Fibroblast of pulmonary artery (primary cell): Measurements from ENCODE around the gene INPP4B.

Experiments used
- DNase-seq: peaks from one replicate; pipeline ENCODE4 v3.0.0-alpha.2; 2010; ENCODE audit warnings: low read depth
- H3K4me3 ChIP-seq: replicated peaks from 2 replicates; pipeline ENCODE4 v1.5.1; 2011; ENCODE audit warnings: low read depth, mild to moderate bottlenecking, control low read depth, low read length, moderate library complexity
- TF ChIP-seq, protein P1 (sequence below): IDR thresholded peaks from 2 replicates; pipeline ENCODE4 v1.5.1; 2011; ENCODE audit warnings: mild to moderate bottlenecking, control low read depth, low read length, inconsistent platforms; ENCODE audit errors: missing control alignments

INPP4B gene

DNA sequence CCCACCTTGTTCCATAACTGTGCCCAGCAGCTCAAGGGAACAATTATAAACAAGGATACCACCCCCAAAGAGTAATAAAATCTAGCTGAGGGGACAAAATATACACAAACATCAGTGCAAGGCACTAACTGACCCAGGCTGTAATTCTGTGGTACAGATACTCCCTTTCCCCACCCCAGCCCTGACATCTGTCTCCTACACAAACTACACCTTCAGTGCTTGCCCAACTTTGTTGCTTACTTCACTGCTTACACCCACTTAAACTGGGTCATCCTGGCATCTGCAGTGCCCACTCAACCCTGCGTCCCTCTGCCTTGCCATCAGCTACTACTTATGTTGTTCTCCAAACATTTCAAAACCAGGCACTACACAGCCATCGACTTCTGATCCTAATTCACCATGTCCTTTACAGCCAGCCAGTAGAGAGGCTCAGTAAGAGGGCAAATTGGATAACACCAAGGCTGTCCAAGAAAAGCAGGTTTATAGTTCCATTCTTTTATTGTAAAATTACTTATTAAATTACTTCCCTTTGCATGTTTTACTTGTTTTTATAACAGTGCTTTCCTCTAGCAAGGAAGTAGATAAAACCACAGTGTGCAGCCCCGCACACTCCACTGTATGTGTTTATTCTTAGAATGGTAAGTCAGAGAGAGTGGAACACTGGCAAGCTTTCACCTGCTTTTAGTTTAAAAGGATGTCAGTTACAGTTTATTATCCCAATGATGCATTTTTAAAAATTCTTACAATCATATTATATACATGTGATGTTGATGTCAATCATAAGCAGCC lies 149.6 kb downstream of the INPP4B start:
- no peak overlapping the region for H3K4me3 ChIP-seq
- TF ChIP-seq, protein P1, sequence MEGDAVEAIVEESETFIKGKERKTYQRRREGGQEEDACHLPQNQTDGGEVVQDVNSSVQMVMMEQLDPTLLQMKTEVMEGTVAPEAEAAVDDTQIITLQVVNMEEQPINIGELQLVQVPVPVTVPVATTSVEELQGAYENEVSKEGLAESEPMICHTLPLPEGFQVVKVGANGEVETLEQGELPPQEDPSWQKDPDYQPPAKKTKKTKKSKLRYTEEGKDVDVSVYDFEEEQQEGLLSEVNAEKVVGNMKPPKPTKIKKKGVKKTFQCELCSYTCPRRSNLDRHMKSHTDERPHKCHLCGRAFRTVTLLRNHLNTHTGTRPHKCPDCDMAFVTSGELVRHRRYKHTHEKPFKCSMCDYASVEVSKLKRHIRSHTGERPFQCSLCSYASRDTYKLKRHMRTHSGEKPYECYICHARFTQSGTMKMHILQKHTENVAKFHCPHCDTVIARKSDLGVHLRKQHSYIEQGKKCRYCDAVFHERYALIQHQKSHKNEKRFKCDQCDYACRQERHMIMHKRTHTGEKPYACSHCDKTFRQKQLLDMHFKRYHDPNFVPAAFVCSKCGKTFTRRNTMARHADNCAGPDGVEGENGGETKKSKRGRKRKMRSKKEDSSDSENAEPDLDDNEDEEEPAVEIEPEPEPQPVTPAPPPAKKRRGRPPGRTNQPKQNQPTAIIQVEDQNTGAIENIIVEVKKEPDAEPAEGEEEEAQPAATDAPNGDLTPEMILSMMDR: no peak
- DNase-seq: no peak

DNA sequence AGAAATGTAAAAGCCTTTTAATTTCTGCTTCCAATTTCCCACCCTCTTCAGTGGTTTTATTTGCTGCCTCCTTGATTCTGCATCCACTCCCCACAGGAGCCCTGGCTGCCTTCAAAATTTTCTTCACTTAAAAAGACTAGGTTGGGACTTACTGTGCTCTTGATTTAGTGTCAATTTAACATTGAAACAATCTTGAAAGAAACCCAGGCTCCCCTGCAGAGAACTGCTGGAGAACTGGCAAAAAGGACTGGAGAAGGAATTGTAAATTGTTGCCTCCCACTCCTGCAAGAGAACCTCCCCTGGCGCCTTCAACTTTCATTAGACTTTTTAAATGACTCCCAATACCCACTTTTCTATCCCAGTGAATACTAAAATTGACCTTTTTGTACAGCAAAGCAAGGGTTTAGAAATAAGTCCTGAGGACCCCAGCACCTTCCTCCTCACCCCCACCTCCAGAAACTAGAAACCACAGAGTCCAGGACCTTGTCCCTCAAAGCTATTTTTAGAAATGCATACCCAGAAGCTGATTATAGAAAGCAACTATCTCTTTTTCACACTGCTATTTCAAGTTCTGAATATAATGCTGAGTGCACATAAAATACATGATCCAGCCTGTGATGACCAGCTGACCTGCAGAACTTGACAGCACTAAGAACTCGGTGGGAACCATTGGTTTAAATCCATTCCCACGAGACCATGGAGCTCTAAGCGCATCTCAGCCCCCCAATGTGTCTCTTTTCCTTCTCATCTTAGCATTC lies 155.5 kb downstream of the INPP4B start:
- DNase-seq: no peak
- H3K4me3 ChIP-seq: no peak overlapping the region
- TF ChIP-seq, protein P1: no peak

DNA sequence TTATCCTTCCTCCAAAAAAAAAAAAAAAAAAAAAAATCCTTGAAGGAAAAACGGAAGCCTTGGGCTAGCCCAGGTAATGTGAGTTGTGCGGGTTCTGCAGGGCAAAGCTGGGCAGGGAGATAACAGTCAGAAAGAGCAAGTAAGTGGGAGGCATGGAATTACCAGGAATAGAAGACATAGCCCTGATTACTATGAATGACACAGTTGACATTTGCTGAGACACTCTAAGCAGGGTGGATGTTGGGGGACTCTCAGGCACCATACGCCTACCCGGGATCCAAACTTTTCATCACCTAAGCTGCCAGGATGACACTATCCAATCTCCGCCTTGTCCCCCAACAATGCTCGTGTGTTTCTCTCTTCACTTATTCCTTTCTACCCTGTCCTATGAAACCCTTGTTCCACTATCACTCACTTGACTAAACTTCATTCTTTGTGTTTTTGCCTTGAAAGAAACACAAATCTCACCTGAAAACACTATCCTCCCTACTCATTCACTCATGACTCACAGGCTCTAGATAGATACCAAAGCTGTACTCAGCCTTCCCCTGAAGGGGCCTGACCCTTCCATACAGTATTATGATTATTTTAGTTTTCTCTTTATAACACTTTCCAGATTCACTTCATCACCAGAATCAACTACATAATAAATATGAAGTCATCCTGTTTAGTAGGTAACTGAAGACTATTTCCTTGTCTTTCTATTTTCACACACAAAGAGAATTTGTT lies 158.4 kb downstream of the INPP4B start:
- TF ChIP-seq, protein P1: no peak
- H3K4me3 ChIP-seq: no peak overlapping the region
- no peak for DNase-seq

DNA sequence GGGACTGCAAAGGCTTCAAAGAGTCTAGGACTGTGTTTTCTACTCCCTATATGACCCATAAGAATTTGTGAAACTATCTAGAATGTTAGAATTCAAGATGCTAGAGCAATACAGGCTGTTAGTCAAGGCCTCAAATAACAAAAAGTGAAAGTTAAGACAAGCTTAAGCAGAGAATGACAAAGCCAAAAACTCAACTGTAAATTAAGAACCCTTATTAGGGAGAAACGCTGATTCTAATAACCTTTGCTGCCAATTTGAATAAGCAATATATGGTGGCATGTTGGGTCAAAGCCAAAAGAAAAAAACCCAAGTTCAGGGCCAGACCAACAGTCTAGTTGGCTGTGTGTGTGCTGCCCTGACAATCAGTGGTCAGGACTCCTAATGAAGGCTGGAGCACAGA lies 160.0 kb downstream of the INPP4B start:
- H3K4me3 ChIP-seq: no peak overlapping the region
- DNase-seq: no peak
- TF ChIP-seq, protein P1: no peak

DNA sequence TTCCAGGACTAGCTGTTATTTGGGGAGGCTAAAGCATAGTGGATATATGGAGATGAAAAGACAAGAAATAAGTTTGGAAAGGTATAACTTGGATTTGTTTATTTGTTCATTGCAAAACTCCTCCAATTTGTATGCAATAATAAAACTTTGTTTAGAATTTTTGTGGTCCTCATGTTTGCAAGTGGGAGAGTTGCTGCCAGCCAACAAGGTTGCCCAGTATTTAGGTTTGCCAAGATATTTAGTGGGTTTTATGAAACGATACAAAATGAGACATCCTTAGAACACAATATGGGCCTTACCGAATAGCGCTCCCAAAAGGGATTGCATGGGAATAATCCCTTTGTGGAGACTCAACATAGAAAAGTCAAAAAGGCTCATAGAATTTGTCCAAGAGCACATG lies 162.1 kb downstream of the INPP4B start:
- DNase-seq: no peak
- TF ChIP-seq, protein P1: no peak

DNA sequence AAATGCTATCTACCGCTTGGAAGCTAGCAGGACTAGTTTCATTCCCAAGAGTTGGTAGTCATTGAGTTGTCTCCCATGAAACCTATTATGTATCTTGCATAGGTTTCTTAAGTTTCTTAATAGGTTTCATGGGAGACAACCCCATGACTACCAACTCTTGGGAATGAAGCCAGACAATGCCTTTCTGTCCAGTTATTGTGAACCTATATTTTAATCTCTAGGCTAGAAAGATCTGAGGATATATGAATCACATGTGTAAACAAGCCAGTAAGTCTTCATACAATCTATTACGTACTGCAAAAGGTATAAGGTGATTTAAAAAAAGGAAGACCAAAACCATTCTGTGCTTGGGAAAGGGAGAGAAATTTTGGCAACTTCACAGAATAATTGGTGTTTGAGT lies 162.6 kb downstream of the INPP4B start:
- H3K4me3 ChIP-seq: no peak overlapping the region
- TF ChIP-seq, protein P1: no peak
- no peak for DNase-seq

More for the DNA sequence above, 162.1 kb downstream of the INPP4B start:
- no peak overlapping the region for H3K4me3 ChIP-seq
